Activated T-cell treated with anti-CD3 and anti-CD28 coated beads, Interleukin-2, amount 50 U/mL, for 48 hours (primary cell): ENCODE measurements around the gene MEG3.

ENCODE experiments used
- DNase-seq, 2 experiments: peaks; one replicate each; pipeline ENCODE4 v3.0.0-alpha.2; 2020

Gene MEG3

DNA sequence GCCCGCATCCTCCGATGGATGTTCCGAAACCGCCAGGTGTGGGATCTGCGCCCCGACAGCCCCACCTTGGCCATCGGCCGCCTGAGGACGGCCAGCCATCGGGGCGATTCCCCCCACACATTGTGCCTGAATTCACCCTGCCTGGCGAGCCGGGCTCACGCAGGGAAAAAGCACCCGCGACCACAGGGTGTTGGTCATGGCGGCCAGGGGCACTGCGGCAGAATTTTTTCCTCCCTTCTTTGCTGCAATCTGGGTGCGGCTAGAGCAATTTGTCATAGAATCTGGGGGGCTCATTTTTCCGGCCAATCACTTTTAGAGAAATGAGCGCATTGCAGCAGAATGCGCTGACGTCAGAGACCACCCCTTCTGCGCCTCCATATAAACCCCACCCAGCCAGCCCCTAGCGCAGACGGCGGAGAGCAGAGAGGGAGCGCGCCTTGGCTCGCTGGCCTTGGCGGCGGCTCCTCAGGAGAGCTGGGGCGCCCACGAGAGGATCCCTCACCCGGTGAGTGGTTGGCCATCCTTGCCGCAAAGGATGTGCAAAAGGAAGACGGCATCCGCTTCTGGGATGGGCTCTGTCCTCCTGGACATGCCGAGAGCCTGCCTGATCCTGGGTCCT, at the start of gene MEG3:
MEG3 (plus strand) TSS at position 406 of the 619 bp plus-strand sequence.
- DNase-seq, result no peak

GRCh38 chr14:100776681-100777365, 49.1 kb upstream of the MEG3 start:
- no peak for DNase-seq

GRCh38 chr14:100777366-100777817, 48.5 kb upstream of the MEG3 start:
- no peak for DNase-seq

DNA sequence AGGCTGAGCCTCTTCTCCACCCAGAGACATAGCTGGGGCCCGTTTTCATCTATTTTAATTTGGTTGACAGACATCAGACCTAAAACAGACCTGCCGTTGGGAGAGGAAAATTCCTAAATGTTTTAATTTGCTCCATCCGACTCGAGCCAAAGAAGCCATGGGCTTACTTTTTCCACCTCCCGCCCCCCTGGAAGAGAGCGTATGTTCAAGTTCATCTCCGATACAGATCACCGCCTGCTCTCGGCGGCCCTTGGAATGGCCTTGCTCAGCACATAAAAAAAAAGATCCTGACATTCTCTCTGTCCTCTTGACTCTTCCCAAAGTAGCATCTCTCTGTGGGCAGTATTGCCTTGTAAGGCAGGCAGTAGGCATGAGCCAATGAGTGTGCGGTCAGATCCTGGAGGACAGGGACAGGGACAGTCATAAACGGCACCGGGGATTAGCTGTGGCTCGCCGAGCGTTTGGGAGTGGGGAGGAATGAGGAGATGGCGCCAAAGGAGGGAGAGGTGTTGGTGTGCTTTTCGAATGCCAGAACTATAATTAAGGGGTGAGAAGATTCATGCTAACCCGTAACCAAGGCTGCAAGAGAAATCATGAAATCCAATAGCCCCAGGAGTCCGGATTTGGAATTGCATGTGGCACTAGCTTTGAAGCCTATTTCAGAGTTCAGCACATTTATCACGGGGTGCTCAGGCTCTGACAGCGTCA, 47.9 kb upstream of the MEG3 start:
- DNase-seq, result no peak

DNA sequence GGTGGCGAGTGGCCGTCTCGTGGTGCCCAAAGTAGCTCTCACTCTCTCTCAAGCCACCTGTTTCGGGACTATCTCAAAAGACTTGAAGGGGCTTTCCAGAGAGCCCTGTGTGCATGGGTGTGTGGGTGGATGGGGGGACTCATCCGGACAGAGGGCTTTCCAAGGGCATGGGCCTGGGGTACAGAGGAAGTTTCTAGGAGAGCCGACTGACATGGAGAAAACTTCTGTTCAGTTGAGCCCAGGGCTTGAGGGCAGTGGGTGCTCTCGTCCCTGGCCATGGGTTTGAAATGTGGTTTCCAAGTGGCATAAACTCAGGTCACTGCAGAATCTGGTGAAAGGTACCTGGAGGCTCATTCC, 47.4 kb upstream of the MEG3 start:
- DNase-seq, result no peak

- no peak for DNase-seq
These were observed 46.8 kb upstream of the MEG3 start for GRCh38 chr14:100778951-100779690.

DNA sequence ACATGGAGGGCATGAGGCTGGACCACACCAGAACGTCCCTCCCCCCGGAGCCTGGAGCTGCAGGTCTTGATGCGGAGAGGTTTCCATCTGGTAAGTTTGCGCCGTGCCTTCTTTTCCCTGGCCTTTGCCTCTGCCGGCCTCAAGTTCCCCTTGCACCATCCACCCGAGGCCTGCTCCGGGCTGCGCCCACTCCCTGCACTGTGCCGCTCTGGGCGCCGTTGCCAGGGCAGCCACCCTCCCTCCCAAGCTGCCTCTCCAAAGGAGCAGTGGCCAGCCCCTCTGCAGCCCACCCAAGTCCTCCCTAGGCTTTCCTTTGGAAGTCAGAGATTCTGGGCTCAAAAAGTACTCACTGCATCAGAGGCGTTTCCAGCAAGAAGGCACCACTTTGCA, 46.2 kb upstream of the MEG3 start:
- no peak for DNase-seq

GRCh38 chr14:100780246-100780645, 45.7 kb upstream of the MEG3 start:
- no peak for DNase-seq

GRCh38 chr14:100780646-100781355, 45.1 kb upstream of the MEG3 start:
- no peak for DNase-seq

DNA sequence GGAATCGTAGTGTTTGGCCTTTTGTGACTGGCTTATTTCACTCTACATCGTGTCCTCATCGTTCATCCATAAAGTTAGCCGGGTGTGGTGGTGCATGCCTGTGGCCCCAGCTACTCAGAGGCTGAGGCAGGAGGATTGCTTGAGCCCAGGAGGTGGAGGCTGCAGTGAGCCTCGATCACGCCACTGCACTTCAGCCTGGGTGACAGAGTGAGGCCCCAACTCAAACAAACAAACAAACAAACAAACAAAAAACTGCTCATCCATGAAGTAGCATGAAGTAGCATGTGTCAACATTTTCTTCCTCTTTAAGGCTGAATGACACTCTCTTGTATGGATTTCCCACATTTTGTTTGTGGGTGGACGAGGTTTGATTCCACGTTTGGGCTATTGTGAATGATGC, 44.0 kb upstream of the MEG3 start:
- no peak for DNase-seq

- DNase-seq, result no peak
These were observed 43.2 kb upstream of the MEG3 start for GRCh38 chr14:100782516-100783320.

- DNase-seq, result no peak
These were observed 42.1 kb upstream of the MEG3 start for GRCh38 chr14:100783630-100784370.

- DNase-seq, result no peak
These were observed 41.2 kb upstream of the MEG3 start for GRCh38 chr14:100784523-100785337.

- no peak for DNase-seq
These were observed 40.6 kb upstream of the MEG3 start for GRCh38 chr14:100785338-100785615.

DNA sequence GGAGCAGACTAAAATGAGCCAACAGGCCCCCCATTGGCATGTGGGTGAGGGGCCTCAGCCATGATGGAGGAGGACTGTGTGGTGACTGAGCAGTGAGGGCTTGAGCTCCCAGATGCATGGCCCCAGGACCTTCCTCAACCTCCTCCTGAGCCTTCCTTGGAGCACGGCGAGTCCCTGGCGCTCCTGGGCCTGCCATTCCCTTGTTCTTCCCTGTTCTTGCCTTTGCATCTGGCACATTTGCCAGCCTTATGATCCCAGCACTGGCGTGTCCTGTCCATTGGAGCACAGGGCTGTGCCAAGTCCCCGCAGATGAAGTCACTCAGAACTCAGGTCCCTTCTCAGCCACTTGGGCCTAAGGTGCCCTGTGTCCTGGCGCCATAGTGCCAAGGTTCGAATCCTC, 40.3 kb upstream of the MEG3 start:
- DNase-seq, result no peak

DNA sequence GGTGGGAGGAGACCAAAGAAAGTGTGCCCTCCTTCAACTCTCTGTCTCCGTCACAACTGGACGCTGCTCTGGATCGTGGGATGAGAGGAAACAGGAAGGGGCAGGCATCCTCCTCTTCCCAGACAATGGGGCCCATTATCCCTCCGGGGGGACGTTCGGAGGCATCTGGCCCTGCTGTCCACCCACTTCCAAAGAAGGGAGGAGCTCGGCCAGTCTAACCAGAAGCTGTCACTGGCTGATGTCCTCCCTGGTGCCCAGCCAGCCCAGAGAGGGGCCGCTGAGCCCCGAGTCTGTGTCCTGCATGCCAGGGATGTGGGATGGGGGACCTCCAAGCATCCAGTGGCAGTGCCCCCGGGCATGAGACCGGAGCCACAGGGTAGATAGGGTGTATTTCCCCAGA, 39.8 kb upstream of the MEG3 start:
- DNase-seq, result no peak

DNA sequence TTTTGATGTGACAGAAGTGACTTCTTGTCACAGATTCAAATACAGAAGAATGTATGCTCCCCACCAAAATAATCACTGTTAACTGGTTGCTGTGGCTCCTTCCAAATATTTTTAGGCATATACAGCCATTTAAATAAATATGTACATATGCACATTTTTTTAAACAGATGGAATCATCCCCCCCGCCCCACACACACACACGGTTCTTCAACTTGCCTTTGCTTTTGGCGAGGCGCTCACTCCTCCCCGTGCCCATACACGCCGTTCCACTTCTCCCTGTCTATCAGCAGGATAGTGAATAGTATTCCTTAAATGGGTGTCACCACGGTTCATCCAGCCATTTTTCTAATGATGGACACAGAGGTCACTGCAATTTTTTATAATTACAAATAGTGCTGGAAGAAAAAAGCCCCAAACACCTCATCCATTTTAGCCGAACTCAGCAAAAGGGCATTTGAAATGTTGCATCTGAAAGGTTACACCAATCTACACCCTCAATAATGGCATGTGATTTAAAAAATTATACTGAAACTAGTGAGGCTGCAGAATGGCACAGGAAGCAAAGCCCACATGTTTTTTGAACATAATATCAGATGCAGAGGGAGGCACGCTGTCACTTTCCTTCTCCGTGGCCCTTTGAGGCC, 39.2 kb upstream of the MEG3 start:
- DNase-seq, result no peak

GRCh38 chr14:100787659-100788058, 38.3 kb upstream of the MEG3 start:
- no peak for DNase-seq

DNA sequence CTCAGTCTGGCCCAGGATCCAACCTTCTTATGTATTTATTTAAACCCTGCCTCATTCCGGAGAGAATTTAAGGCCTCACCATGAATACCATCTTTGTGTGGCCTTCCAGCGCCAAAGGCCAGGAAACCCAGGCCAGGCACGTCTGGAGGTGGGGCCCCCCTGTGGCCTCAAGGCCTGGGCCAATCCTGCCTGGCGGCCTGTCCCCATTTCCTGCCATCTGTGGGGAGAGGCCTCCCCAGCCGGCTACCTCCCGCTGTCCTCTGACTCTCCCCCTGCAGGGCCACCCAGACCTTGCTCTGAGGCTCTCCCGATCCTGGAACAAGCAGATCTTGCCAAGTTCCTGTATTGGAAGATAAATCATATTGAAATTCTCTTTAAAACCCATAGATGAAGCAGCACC, 37.4 kb upstream of the MEG3 start:
- DNase-seq, result no peak

- DNase-seq, result no peak
These were observed 37.0 kb upstream of the MEG3 start for GRCh38 chr14:100788942-100789341.
